KMS-11 (cell line): ENCODE results near the gene NTM.

Experiments
- H2AFZ ChIP-seq: fragments of 200-600 bp; sonication (generic); 2 replicates; pipeline ENCODE4 v1.6.1; 2016; ENCODE audit warnings: antibody characterized with exemption, mixed run types, low read depth
- H3K27ac ChIP-seq: fragments of 200-600 bp; sonication (generic); 2 replicates; pipeline ENCODE4 v1.6.1; 2016; ENCODE audit warnings: mild to moderate bottlenecking, mixed run types
- H3K27me3 ChIP-seq: fragments of 200-600 bp; sonication (generic); 2 replicates; pipeline ENCODE4 v1.6.1; 2017; ENCODE audit warnings: mild to moderate bottlenecking, low read depth, mixed run types, moderate library complexity; ENCODE audit not compliant: insufficient read depth
- H3K36me3 ChIP-seq: fragments of 200-600 bp; sonication (generic); 2 replicates; pipeline ENCODE4 v1.6.1; 2017; ENCODE audit warnings: mild to moderate bottlenecking, mixed run types; ENCODE audit not compliant: insufficient read depth
- H3K4me1 ChIP-seq: fragments of 200-600 bp; sonication (generic); 2 replicates; pipeline ENCODE4 v1.6.1; 2016; ENCODE audit warnings: mild to moderate bottlenecking, low read depth, mixed run types; ENCODE audit not compliant: poor library complexity, severe bottlenecking
- H3K4me2 ChIP-seq: fragments of 200-600 bp; sonication (generic); 2 replicates; pipeline ENCODE4 v1.7.0; 2016; ENCODE audit warnings: mild to moderate bottlenecking, mixed run types
- H3K4me3 ChIP-seq: fragments of 200-600 bp; sonication (generic); IDR thresholded peaks from 2 replicates; pipeline ENCODE4 v1.6.1; 2017; ENCODE audit warnings: low read depth, low read length, mixed read lengths; ENCODE audit not compliant: insufficient read depth
- H3K79me2 ChIP-seq: fragments of 200-600 bp; sonication (generic); 2 replicates; pipeline ENCODE4 v1.6.1; 2016; ENCODE audit warnings: low read depth, mixed run types; ENCODE audit not compliant: insufficient read depth
- H3K9ac ChIP-seq: fragments of 200-600 bp; sonication (generic); 2 replicates; pipeline ENCODE4 v1.6.1; 2016; ENCODE audit warnings: mild to moderate bottlenecking, mixed run types
- H4K20me1 ChIP-seq: fragments of 200-600 bp; sonication (generic); 2 replicates; pipeline ENCODE4 v1.6.1; 2016; ENCODE audit warnings: mild to moderate bottlenecking, mixed run types; ENCODE audit not compliant: insufficient read depth
- TF ChIP-seq, protein P1 (sequence below): fragments of 200-600 bp; sonication (generic); conservative IDR thresholded peaks from 2 replicates; pipeline ENCODE4 v1.6.1; 2017; ENCODE audit warnings: low read depth, mild to moderate bottlenecking, antibody characterized with exemption, low read length, moderate library complexity, mixed read lengths

Gene NTM

DNA sequence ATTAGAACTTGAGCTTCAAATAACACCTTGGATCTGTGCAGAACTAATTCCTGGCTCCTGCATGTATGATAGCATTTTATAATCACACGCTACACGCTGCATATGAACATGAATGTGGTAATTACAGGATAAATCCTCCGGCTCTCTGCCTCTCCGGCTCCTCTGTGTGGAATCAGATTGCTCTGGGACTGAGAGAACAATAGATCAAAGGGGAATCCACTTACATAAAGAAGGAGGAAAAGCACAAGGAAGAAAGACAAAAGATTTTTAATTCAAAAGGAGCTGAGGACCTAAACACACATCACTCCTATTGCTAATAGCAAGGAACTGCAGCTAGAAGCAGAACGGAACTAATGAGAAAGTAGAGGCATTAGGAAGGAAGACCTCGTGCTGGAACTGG is 240.9 kb downstream of the NTM start:
- no peak overlapping the region for H3K9ac ChIP-seq
- TF ChIP-seq, protein P1, sequence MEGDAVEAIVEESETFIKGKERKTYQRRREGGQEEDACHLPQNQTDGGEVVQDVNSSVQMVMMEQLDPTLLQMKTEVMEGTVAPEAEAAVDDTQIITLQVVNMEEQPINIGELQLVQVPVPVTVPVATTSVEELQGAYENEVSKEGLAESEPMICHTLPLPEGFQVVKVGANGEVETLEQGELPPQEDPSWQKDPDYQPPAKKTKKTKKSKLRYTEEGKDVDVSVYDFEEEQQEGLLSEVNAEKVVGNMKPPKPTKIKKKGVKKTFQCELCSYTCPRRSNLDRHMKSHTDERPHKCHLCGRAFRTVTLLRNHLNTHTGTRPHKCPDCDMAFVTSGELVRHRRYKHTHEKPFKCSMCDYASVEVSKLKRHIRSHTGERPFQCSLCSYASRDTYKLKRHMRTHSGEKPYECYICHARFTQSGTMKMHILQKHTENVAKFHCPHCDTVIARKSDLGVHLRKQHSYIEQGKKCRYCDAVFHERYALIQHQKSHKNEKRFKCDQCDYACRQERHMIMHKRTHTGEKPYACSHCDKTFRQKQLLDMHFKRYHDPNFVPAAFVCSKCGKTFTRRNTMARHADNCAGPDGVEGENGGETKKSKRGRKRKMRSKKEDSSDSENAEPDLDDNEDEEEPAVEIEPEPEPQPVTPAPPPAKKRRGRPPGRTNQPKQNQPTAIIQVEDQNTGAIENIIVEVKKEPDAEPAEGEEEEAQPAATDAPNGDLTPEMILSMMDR: no peak
- H3K4me1 ChIP-seq: no peaks in the 10 kb centered on the region
- no peaks in the 10 kb centered on the region for H3K36me3 ChIP-seq
- no peak overlapping the region for H3K4me3 ChIP-seq
- no peak overlapping the region for H3K27ac ChIP-seq
- H3K27me3 ChIP-seq: no peaks in the 10 kb centered on the region
- no peaks in the 10 kb centered on the region for H4K20me1 ChIP-seq
- no peak overlapping the region for H2AFZ ChIP-seq
- H3K79me2 ChIP-seq: no peaks in the 10 kb centered on the region
- no peak overlapping the region for H3K4me2 ChIP-seq

DNA sequence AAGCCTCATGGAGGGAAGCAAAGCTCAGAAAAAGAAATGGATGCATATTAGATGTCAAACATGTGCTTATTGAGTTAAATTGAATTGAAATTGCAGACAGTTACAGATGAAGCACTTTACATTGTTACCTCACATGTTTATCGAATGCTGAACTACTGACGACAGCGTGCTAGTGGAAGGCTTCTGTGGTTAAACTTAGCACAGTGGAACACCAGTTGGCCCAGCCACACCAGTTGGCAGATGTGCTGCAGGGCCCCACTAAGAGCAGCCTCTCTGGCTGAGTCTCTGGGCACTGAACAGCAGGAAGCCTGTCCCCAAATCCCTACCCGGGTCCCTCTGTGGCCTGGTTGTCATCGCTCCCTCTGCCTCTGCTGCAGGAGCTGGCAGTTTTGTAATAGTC is 242.1 kb downstream of the NTM start:
- H3K4me1 ChIP-seq: no peaks in the 10 kb centered on the region
- H3K4me3 ChIP-seq: no peak overlapping the region
- TF ChIP-seq, protein P1: no peak
- H2AFZ ChIP-seq: no peak overlapping the region
- H3K27ac ChIP-seq: no peak overlapping the region
- H3K4me2 ChIP-seq: no peak overlapping the region
- H3K79me2 ChIP-seq: no peaks in the 10 kb centered on the region
- H3K9ac ChIP-seq: no peak overlapping the region
- no peaks in the 10 kb centered on the region for H3K36me3 ChIP-seq
- no peaks in the 10 kb centered on the region for H4K20me1 ChIP-seq
- no peaks in the 10 kb centered on the region for H3K27me3 ChIP-seq

DNA sequence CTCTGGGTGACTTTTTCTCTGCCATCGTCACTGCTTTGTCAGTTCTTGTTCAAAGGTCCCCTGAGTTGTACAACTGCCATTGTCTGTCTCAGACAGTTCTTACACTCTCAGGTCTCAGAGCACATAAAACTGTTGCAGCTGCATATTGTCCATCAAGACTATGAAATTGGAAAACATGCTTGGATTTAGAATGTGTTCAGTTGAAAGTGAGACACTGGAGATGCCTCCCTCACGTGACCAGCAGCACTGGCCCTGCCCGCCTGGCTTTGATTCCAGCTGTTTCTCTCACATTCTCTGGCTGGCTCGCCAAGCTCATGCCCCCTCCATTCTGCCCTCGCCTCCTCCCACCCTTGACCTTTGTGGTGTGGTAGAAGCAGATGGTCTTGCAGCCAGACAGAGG is 244.2 kb downstream of the NTM start:
- Histone ChIP-seq H3K4me2 (no peak overlapping the region), H3K79me2 (no peaks in the 10 kb centered on the region), H3K36me3 (no peaks in the 10 kb centered on the region), H2AFZ (no peak overlapping the region), H3K4me1 (no peaks in the 10 kb centered on the region), H3K27ac (no peak overlapping the region), H3K9ac (no peak overlapping the region), H4K20me1 (no peaks in the 10 kb centered on the region), H3K27me3 (no peaks in the 10 kb centered on the region), H3K4me3 (no peak overlapping the region)
- TF ChIP-seq, protein P1: no peak

DNA sequence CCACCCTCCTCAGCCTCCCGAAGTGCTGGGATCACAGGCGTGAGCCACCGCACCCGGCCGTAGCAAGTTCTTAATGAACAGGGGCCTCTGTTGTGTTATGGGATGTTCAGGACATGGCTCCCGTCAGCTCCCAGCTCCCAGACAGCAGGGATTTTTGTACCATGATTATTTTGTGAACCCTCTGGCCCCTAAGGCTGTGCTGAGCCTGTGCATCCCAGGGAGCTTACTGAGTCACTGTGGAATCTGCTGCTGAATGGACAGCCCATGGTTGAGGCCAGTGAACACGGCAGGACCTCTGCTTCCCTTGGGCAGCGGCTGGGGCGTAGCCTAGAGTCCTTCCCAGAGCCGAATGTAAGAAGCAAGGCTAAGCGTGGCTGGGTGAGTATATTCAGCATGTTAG is 245.2 kb downstream of the NTM start:
- no peaks in the 10 kb centered on the region for H3K4me1 ChIP-seq
- H3K27me3 ChIP-seq: no peaks in the 10 kb centered on the region
- H3K4me3 ChIP-seq: no peak overlapping the region
- TF ChIP-seq, protein P1: no peak
- no peak overlapping the region for H3K4me2 ChIP-seq
- no peak overlapping the region for H3K27ac ChIP-seq
- H2AFZ ChIP-seq: no peak overlapping the region
- H3K36me3 ChIP-seq: no peaks in the 10 kb centered on the region
- H4K20me1 ChIP-seq: no peaks in the 10 kb centered on the region
- H3K9ac ChIP-seq: no peak overlapping the region
- H3K79me2 ChIP-seq: no peaks in the 10 kb centered on the region
